DMS114 treated with DMSO at 0.1 percent for 48 hours (cell line): ENCODE measurements around the gene DNM3.

Experiments used
- DNase-seq: peaks from one replicate; lab custom pipeline; 2025; ENCODE audit not compliant: unreplicated experiment; lab: John Stamatoyannopoulos, UW

DNM3 gene

GRCh38 chr1:171868217-171868803, 27.0 kb downstream of the DNM3 start:
- no peak for DNase-seq

- no peak for DNase-seq
These were observed 27.8 kb downstream of the DNM3 start for GRCh38 chr1:171869097-171869496.

- DNase-seq = no peak
These were observed 30.6 kb downstream of the DNM3 start for GRCh38 chr1:171871848-171872247.

GRCh38 chr1:171872430-171872829, 31.1 kb downstream of the DNM3 start:
- no peak for DNase-seq

GRCh38 chr1:171873664-171874063, 32.4 kb downstream of the DNM3 start:
- no peak for DNase-seq

- DNase-seq = no peak
These were observed 36.4 kb downstream of the DNM3 start for GRCh38 chr1:171877701-171878100.

- DNase-seq = no peak
These were observed 38.3 kb downstream of the DNM3 start for GRCh38 chr1:171879556-171879955.

GRCh38 chr1:171881442-171881841, 40.1 kb downstream of the DNM3 start:
- DNase-seq = no peak

GRCh38 chr1:171883849-171884248, 42.6 kb downstream of the DNM3 start:
- DNase-seq = no peak

GRCh38 chr1:171884475-171884874, 43.2 kb downstream of the DNM3 start:
- no peak for DNase-seq

- DNase-seq = no peak
These were observed 48.8 kb downstream of the DNM3 start for GRCh38 chr1:171890131-171890530.

- DNase-seq = no peak
These were observed 55.8 kb downstream of the DNM3 start for GRCh38 chr1:171896936-171897703.

GRCh38 chr1:171898941-171899340, 57.6 kb downstream of the DNM3 start:
- DNase-seq = peak; percentile 28

- DNase-seq = no peak
These were observed 58.5 kb downstream of the DNM3 start for GRCh38 chr1:171899838-171900237.

- DNase-seq = no peak
These were observed 59.9 kb downstream of the DNM3 start for GRCh38 chr1:171901245-171901644.

GRCh38 chr1:171902527-171902926, 61.2 kb downstream of the DNM3 start:
- DNase-seq = no peak

- no peak for DNase-seq
These were observed 63.6 kb downstream of the DNM3 start for GRCh38 chr1:171904778-171905450.

- DNase-seq = no peak
These were observed 68.4 kb downstream of the DNM3 start for GRCh38 chr1:171909711-171910110.

- DNase-seq = no peak
These were observed 69.5 kb downstream of the DNM3 start for GRCh38 chr1:171910786-171911185.

- no peak for DNase-seq
These were observed 70.2 kb downstream of the DNM3 start for GRCh38 chr1:171911506-171911905.

GRCh38 chr1:171912509-171913175, 71.3 kb downstream of the DNM3 start:
- DNase-seq = no peak

- DNase-seq = no peak
These were observed 72.1 kb downstream of the DNM3 start for GRCh38 chr1:171913385-171913784.
